GM23338 (cell line): ENCODE measurements around the gene ZNF385C.

Experiments
- EZH2 ChIP-seq: fragments of 200-600 bp; sonication (generic); IDR thresholded peaks from one replicate; pipeline ENCODE4 v1.8.0; 2017; ENCODE audit warnings: antibody characterized with exemption, mild to moderate bottlenecking, low read depth; ENCODE audit not compliant: unreplicated experiment
- TF ChIP-seq, protein P1 (sequence below), 2 experiments: fragments of 200-600 bp in 1 of 2; sonication (generic) in 1 of 2; conservative IDR thresholded peaks; 2 replicates each; pipeline versions ENCODE4 v1.5.1 to v1.6.1; 2016 to 2017; ENCODE audit warnings: antibody characterized with exemption in 2 of 2, low read depth in 2 of 2, mild to moderate bottlenecking in 2 of 2, moderate library complexity in 1 of 2

DNA sequence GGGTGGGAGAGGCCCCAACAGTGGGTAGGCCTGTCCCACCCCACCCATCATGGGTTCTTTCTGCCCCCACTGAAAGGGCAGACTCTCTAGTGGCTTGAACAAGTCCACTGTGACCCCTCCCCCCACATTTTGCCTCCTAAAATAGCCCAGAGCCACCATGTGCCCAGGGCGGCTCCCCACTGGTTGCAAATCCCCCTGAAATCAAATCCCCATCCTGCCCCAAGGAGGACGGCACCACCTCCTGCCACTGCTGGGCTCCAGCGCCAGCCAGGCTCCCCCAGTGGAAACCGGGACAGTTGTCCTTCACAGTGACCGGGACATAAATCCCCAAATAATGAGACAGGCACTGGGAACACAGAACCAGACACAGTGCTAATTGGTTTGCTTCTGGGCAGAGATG is 20.5 kb downstream of the ZNF385C start:
- TF ChIP-seq, protein P1, sequence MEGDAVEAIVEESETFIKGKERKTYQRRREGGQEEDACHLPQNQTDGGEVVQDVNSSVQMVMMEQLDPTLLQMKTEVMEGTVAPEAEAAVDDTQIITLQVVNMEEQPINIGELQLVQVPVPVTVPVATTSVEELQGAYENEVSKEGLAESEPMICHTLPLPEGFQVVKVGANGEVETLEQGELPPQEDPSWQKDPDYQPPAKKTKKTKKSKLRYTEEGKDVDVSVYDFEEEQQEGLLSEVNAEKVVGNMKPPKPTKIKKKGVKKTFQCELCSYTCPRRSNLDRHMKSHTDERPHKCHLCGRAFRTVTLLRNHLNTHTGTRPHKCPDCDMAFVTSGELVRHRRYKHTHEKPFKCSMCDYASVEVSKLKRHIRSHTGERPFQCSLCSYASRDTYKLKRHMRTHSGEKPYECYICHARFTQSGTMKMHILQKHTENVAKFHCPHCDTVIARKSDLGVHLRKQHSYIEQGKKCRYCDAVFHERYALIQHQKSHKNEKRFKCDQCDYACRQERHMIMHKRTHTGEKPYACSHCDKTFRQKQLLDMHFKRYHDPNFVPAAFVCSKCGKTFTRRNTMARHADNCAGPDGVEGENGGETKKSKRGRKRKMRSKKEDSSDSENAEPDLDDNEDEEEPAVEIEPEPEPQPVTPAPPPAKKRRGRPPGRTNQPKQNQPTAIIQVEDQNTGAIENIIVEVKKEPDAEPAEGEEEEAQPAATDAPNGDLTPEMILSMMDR (conservative IDR thresholded peaks at IDR 0.05; ENCODE audit: low read depth in 2 of 2), result no peak
- no peak for TF ChIP-seq EZH2
